Measurements from ENCODE around the gene ZNF277. TPM values are rescaled to one million over a fixed set of nuclear protein-coding genes. Genes with fewer than 3 reads are reported as not detected.

The ZNF277 gene
- total RNA-seq, 1 experiment from 2014 or later, result 23.3 TPM

DNA sequence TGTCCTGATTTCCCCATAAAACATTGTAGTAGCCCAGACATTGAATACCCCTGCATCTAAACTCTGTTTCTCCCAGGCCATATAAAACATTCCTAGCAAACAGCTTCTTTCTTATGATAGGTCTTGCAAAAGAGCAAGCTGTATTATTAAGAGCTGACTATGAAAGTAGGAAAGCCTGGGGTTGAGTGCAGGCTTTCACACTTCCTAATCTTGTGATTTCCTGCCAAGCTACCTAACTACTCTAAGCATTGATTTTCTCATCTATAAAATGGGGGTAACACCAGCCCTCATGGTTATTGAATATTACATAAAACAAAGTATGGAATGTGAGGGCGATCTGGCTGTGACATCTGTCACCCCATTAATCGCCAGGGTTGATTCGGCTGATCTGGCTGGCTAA lies 81.8 kb downstream of the ZNF277 start:
- CTCF ChIA-PET, result no interaction called here
- TF ChIP-seq CTCF (conservative IDR thresholded peaks at IDR 0.05), result no peak
- TF ChIP-seq EZH2 (IDR thresholded peaks at IDR 0.05; ENCODE audit: low read depth), result no peak
- DNase-seq, result no peak
- intact Hi-C loops (cut with micrococcal nuclease; ENCODE audit: unreplicated experiment), result no loop called here
- Histone ChIP-seq H4K20me1 (ENCODE audit: insufficient read depth) (no peaks in the 10 kb centered on the region), H3K79me2 (ENCODE audit: low read depth) (no peaks in the 10 kb centered on the region), H3K36me3 (ENCODE audit: low read depth) (no peaks in the 10 kb centered on the region), H3K4me3 (no peak overlapping the region), H3K9me2 (ENCODE audit: insufficient read depth) (no peaks in the 10 kb centered on the region), H3F3A (ENCODE audit: insufficient read depth, low read depth) (no peaks in the 10 kb centered on the region), H3K9me3 (ENCODE audit: insufficient read depth, low read depth) (no peaks in the 10 kb centered on the region), H3K4me2 (no peak overlapping the region), H3K27me3 (ENCODE audit: insufficient read depth, low read depth) (no peaks in the 10 kb centered on the region), H2AFZ (no peak overlapping the region), H3K27ac (no peak overlapping the region), H3K4me1 (replicated peaks; ENCODE audit: insufficient read depth) (no peaks in the 10 kb centered on the region)
- BruUV-seq (replicated peaks), result no TSS peak
- POLR2A ChIA-PET (ENCODE audit: unreplicated experiment), result no interaction called here

DNA sequence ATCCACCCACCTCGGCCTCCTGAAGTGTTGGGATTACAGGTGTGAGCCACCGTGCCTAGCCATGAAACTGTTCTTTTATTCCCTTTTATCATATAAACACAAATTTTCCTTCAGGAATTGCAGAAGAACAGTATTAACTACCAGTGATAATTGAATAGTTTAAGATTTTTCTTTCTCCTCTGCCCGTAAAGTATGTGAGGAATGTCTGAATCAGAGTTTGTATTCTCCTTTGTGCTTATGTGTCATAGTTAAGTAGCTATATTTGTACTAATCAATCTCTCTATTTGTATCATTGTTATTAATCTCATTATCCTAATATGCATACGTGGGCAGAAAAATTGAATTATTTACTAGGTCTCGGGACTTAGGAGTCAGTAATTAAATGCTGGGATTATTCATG lies 83.6 kb downstream of the ZNF277 start:
- no peak for DNase-seq

GRCh38 chr7:112292162-112292561 lies 85.7 kb downstream of the ZNF277 start:
- intact Hi-C loops (cut with micrococcal nuclease; ENCODE audit: unreplicated experiment), result no loop called here
- ChIA-PET CTCF (no interaction called here), POLR2A (ENCODE audit: unreplicated experiment) (no interaction called here)
- no peaks in the 10 kb centered on the region for H3F3A ChIP-seq (ENCODE audit: insufficient read depth, low read depth)
- BruUV-seq (replicated peaks), result no TSS peak
- H3K79me2 ChIP-seq (ENCODE audit: low read depth), result no peaks in the 10 kb centered on the region
- no peak overlapping the region for H3K4me3 ChIP-seq
- H3K9me3 ChIP-seq (ENCODE audit: insufficient read depth, low read depth), result no peaks in the 10 kb centered on the region
- TF ChIP-seq CTCF (conservative IDR thresholded peaks at IDR 0.05) (no peak), EZH2 (IDR thresholded peaks at IDR 0.05; ENCODE audit: low read depth) (no peak)
- no peaks in the 10 kb centered on the region for H3K4me1 ChIP-seq (replicated peaks; ENCODE audit: insufficient read depth)
- no peak for DNase-seq
- no peaks in the 10 kb centered on the region for H3K9me2 ChIP-seq (ENCODE audit: insufficient read depth)
- H3K27me3 ChIP-seq (ENCODE audit: insufficient read depth, low read depth), result no peaks in the 10 kb centered on the region
- H2AFZ ChIP-seq, result no peak overlapping the region
- peaks cover 3% of the 10 kb centered on the region; the same call in 1 of the 2 replicates for H3K36me3 ChIP-seq (ENCODE audit: low read depth)
- no peak overlapping the region for H3K27ac ChIP-seq
- H3K4me2 ChIP-seq, result no peak overlapping the region
- no peaks in the 10 kb centered on the region for H4K20me1 ChIP-seq (ENCODE audit: insufficient read depth)

More for the DNA sequence above, 83.6 kb downstream of the ZNF277 start:
- no peaks in the 10 kb centered on the region for H3K9me3 ChIP-seq (ENCODE audit: insufficient read depth, low read depth)
- no peaks in the 10 kb centered on the region for H3K4me1 ChIP-seq (replicated peaks; ENCODE audit: insufficient read depth)
- ChIA-PET CTCF (no interaction called here), POLR2A (ENCODE audit: unreplicated experiment) (interaction anchor here (0.7 kb wide), 1 partner anchor 192 kb away, joined by 5 read pairs; no protein-coding TSS in a partner anchor)
- TF ChIP-seq CTCF (conservative IDR thresholded peaks at IDR 0.05) (no peak), EZH2 (IDR thresholded peaks at IDR 0.05; ENCODE audit: low read depth) (no peak)
- intact Hi-C loops (cut with micrococcal nuclease; ENCODE audit: unreplicated experiment), result no loop called here
- BruUV-seq (replicated peaks), result no TSS peak
- no peaks in the 10 kb centered on the region for H4K20me1 ChIP-seq (ENCODE audit: insufficient read depth)
- H3K79me2 ChIP-seq (ENCODE audit: low read depth), result no peaks in the 10 kb centered on the region
- H3F3A ChIP-seq (ENCODE audit: insufficient read depth, low read depth), result no peaks in the 10 kb centered on the region
- H3K27me3 ChIP-seq (ENCODE audit: insufficient read depth, low read depth), result no peaks in the 10 kb centered on the region
- H3K9me2 ChIP-seq (ENCODE audit: insufficient read depth), result no peaks in the 10 kb centered on the region
- no peak overlapping the region for H3K4me3 ChIP-seq
- H3K27ac ChIP-seq, result no peak overlapping the region
- no peaks in the 10 kb centered on the region for H3K36me3 ChIP-seq (ENCODE audit: low read depth)
- no peak overlapping the region for H2AFZ ChIP-seq
- H3K4me2 ChIP-seq, result no peak overlapping the region
